GM12873 (cell line): Measurements from ENCODE around the gene PRDM10.

Experiments used
- CTCF ChIP-seq: IDR thresholded peaks from 2 replicates; pipeline ENCODE4 v1.5.1; 2012; ENCODE audit warnings: low read depth, mild to moderate bottlenecking, moderate library complexity, low read length, control low read depth; ENCODE audit not compliant: insufficient read depth; ENCODE audit errors: missing control alignments

PRDM10 gene

GRCh38 chr11:130002352-130002845 lies at the start of gene PRDM10:
TSS of gene PRDM10 (minus strand) at chr11:130002835. CDS start at chr11:129960964, 41,871 bp downstream.
- TF ChIP-seq CTCF = no peak

- no peak for TF ChIP-seq CTCF
Observed at GRCh38 chr11:130051082-130051481, 48.4 kb upstream of the PRDM10 start.

GRCh38 chr11:130050257-130050656 lies 47.6 kb upstream of the PRDM10 start:
- no peak for TF ChIP-seq CTCF

GRCh38 chr11:130049328-130049771 lies 46.7 kb upstream of the PRDM10 start:
- no peak for TF ChIP-seq CTCF

GRCh38 chr11:130047141-130047540 lies 44.5 kb upstream of the PRDM10 start:
- TF ChIP-seq CTCF = no peak

- TF ChIP-seq CTCF = no peak
Observed at GRCh38 chr11:130043575-130043974, 40.9 kb upstream of the PRDM10 start.

- no peak for TF ChIP-seq CTCF
Observed at GRCh38 chr11:130042093-130042591, 39.5 kb upstream of the PRDM10 start.
